ENCODE measurements around the gene UROS.

GRCh38 chr10:125795128-125795527 is 27.9 kb downstream of the UROS start:
- TF ChIP-seq, protein P1, sequence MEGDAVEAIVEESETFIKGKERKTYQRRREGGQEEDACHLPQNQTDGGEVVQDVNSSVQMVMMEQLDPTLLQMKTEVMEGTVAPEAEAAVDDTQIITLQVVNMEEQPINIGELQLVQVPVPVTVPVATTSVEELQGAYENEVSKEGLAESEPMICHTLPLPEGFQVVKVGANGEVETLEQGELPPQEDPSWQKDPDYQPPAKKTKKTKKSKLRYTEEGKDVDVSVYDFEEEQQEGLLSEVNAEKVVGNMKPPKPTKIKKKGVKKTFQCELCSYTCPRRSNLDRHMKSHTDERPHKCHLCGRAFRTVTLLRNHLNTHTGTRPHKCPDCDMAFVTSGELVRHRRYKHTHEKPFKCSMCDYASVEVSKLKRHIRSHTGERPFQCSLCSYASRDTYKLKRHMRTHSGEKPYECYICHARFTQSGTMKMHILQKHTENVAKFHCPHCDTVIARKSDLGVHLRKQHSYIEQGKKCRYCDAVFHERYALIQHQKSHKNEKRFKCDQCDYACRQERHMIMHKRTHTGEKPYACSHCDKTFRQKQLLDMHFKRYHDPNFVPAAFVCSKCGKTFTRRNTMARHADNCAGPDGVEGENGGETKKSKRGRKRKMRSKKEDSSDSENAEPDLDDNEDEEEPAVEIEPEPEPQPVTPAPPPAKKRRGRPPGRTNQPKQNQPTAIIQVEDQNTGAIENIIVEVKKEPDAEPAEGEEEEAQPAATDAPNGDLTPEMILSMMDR (IDR thresholded peaks at IDR 0.05) = no peak
- TF ChIP-seq ZFX (IDR thresholded peaks at IDR 0.05; ENCODE audit: borderline replicate concordance) = no peak
